Memory B cell (primary cell): ENCODE results near the gene SELENOP.
A peak's percentile ranks its signal among the peaks of the same experiment; 100 is the strongest.

Experiments used
- ATAC-seq: fragments of 150-1000 bp; cut with Tn5 transposase; 2 replicates; pipeline ENCODE4 v1.10.0; 2021; ENCODE audit warnings: low read depth, mild to moderate bottlenecking, moderate library complexity
- DNase-seq, 2 donors: peaks; one replicate each; pipeline ENCODE4 v3.0.0; 2022; ENCODE audit warnings: low spot score in 2 of 2
- H3K27ac Mint-ChIP-seq: one replicate; pipeline ENCODE4 v1.8.0; 2022; ENCODE audit warnings: mild to moderate bottlenecking, moderate library complexity, mixed read lengths
- H3K27me3 Mint-ChIP-seq: one replicate; pipeline ENCODE4 v1.8.0; 2022; ENCODE audit warnings: mixed read lengths
- H3K36me3 Mint-ChIP-seq: one replicate; pipeline ENCODE4 v1.8.0; 2022; ENCODE audit warnings: mild to moderate bottlenecking, mixed read lengths
- H3K4me1 Mint-ChIP-seq: one replicate; pipeline ENCODE4 v1.8.0; 2022; ENCODE audit warnings: mixed read lengths
- H3K4me3 Mint-ChIP-seq: one replicate; pipeline ENCODE4 v1.8.0; 2022; ENCODE audit warnings: mild to moderate bottlenecking, moderate library complexity, mixed read lengths
- H3K9me3 Mint-ChIP-seq: one replicate; pipeline ENCODE4 v1.8.0; 2022; ENCODE audit warnings: mixed read lengths

SELENOP gene

GRCh38 chr5:42756606-42757601 is 54.8 kb downstream of the SELENOP start, which contains the start of gene CCDC152:
Gene CCDC152, plus strand, starts transcription at chr5:42756818. Its CDS starts 2,304 bp downstream, at chr5:42759122.
- Mint-ChIP-seq H3K27me3 (peaks cover 3% of the 10 kb centered on the region), H3K4me3 (peak within 1 kb of the TSS; percentile 84), H3K36me3 (no peaks in the 10 kb centered on the region), H3K4me1 (peaks cover 5% of the 10 kb centered on the region), H3K27ac (peak within 1 kb of the TSS; percentile 28), H3K9me3 (no peaks in the 10 kb centered on the region)
- peak; percentile 87 for ATAC-seq
- DNase-seq, result no peak

- Mint-ChIP-seq H3K27ac (no peak overlapping the region), H3K36me3 (no peaks in the 10 kb centered on the region), H3K27me3 (no peaks in the 10 kb centered on the region), H3K4me1 (peaks cover 8% of the 10 kb centered on the region), H3K9me3 (no peaks in the 10 kb centered on the region), H3K4me3 (no peak overlapping the region)
- no peak for ATAC-seq
- DNase-seq, result no peak
These were observed 58.6 kb downstream of the SELENOP start for GRCh38 chr5:42753099-42753498.

- H3K36me3 Mint-ChIP-seq, result no peaks in the 10 kb centered on the region
- no peak for ATAC-seq
- H3K27me3 Mint-ChIP-seq, result no peaks in the 10 kb centered on the region
- H3K4me3 Mint-ChIP-seq, result no peak overlapping the region
- H3K27ac Mint-ChIP-seq, result no peak overlapping the region
- no peaks in the 10 kb centered on the region for H3K9me3 Mint-ChIP-seq
- DNase-seq, result no peak
- peaks cover 2% of the 10 kb centered on the region for H3K4me1 Mint-ChIP-seq
These were observed 60.6 kb downstream of the SELENOP start for GRCh38 chr5:42751044-42751443.

GRCh38 chr5:42750507-42750906 is 61.2 kb downstream of the SELENOP start:
- no peak overlapping the region for H3K27ac Mint-ChIP-seq
- DNase-seq (no peak), ATAC-seq (no peak)
- peaks cover 2% of the 10 kb centered on the region for H3K4me1 Mint-ChIP-seq
- H3K4me3 Mint-ChIP-seq, result no peak overlapping the region
- no peaks in the 10 kb centered on the region for H3K9me3 Mint-ChIP-seq
- no peaks in the 10 kb centered on the region for H3K36me3 Mint-ChIP-seq
- no peaks in the 10 kb centered on the region for H3K27me3 Mint-ChIP-seq
